HL-60/S4 treated with retinoic acid at 250 ng/mL for 4 days and 3 days (cell line): ENCODE data around the gene SPATA25.

Experiments
- in situ Hi-C: fragments of 300-500 bp; cut with MboI; formaldehyde crosslinking; loops from 2 replicates; pipeline ENCODE4 v1.7.0; 2022; ENCODE audit warnings: low sequenced_read_pairs

SPATA25 gene

DNA sequence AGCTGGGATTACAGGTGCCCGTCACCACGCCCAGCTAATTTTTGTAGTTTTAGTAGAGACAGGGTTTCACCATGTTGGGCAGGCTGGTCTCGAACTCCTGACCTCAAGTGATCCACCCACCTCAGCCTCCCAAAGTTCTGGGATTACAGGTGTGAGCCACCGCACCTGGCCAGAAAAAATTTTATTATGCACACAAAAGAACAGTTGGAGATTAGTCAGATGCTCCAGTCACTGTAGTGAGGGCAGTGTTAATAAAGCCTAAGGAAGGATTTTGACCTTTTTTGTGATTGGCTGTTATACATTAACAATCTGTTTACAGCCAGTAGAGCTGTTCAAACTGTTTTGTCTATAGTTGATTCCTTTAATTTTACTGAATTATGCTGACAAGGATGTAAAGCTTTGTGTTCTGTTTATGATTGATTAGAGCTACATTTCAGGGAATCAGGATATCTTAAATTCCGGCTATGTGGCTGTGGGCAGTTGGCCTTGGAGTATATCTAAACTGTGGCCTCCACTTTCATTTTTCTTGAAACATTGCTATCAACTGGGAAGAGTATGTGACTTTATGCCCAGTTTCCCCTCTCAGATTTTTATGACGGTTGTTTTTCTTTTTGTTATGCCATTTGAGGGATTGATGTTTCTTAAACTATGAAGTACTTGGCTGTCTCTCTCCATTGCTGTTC, 20.1 kb downstream of the SPATA25 start:
- in situ Hi-C loops, result no loop called here

DNA sequence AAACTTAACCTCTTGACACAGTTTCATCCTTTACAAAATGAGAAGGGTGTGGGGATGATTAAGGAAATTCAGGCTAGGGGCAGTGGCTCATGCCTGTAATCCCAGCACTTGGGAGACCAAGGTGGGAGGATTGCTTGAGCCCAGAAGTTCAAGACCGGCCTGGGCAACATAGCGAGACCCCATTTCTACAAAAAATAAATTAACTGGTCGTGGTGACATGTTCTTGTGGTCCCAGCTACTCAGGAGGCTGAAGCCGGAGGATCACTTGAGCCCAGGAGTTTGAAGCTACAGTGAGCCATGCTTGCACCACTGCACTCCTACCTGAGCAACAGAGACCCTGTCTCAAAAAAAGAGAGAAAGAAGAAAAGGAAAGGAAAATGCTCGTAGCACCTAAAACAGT, 21.0 kb downstream of the SPATA25 start:
- in situ Hi-C loops, result no loop called here

DNA sequence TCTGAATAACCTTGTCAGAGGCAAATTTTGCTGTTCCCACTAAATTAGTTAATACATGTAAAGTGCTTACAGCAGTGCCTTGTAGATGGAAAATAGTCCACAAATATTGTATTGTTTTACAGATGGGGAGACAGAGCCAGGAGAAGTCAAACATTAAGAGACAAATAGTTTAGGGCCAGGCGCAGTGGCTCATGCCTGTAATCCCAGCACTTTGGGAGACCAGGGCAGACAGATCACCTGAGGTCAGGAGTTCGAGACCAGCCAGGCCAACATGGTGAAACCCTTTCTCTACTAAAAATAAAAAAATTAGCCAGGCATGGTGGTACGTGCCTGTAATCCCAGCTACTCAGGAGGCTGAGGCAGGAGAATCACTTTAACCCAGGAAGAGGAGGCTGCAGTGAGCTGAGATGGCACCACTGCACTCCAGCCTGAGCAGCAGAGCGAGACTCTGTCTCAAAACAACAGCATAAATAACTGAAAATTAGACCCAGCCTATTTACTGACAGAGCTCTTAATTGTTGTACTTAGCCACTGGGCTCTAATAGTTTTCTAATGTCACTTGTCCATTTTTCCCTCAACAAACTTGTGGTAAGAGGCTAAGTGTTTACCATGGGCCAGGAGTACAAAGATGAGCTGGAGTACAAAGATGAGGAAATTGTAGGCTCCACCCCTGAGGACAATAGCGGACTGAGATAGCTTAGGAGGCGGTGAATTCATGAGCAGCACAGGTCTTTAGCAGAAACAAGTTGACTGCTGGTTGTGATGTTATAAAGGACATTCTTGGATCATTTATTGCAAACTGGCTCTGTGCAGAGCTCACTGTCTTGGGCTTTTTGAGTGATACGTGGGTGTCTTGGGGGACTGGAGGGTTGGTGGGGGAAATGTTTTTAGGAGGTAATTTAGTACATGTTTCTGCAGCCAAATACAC, 23.6 kb downstream of the SPATA25 start:
- in situ Hi-C loops, result no loop called here

DNA sequence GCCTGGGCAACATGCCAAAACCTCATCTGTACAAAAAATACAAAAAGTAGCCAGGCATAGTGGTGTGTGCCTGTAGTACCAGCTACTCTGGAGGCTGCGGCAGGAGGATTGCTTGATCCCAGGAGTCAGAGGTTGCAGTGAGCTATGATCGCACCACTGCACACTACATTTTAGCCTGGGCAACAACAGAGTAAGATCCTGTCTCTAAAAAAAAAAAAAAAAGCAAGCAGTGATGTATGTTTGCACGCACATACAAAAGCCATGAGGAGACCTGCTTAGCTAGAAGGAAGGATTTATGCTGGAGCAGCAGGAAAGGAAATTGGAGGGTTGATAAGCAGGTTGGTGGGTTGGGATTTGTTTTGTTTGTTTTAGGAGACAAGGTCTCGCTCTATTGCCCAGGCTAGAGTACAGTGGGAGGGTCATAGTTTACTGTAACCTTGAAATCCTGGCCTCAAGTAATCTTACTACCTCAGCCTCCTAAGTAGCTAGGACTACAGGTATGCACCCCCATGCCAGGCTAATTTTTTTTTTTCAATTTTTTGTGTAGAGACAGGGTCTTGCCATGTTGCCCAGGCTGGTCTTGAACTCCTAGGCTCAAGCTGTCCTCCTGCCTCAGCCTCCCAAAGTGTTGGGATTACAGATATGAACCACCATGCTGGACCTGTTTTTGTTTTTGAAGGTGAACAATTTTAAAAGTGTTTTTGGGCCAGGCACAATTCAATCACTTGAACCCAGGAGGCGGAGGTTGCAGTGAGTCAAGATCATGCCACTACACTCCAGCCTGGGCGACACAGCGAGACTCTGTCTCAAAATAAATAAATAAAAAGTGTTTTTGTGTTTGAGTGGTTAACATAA, 26.0 kb downstream of the SPATA25 start:
- in situ Hi-C loops, result no loop called here

DNA sequence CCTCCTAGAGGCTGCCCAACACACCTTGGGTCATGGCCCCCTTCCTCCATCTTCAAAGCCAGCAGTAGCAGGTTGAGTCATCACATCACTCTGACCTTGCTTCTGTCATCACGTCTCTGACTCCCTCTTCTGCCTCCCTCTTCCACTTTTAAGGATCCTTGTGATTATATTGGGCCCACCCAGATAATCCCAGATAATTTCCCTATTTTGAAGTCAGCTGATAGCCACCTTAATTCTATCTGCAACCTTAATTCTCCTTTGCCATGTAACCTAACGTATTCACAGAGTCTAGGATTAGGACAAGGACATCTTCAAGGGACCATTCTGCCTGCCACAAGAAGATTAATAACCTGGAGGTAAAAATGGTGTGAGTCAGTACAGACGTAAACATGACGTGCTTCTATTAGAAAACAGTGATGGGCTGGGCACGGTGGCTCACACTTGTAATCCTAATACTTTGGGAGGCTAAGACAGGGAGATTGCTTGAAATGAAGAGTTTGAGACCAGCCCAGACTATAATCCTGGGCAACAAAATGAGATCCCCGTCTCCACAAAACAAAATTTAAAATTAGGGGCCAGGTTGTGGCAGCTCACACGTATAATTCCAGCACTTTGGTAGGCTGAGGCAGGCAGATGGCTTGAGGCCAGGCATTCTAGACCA, 26.7 kb downstream of the SPATA25 start:
- in situ Hi-C loops, result no loop called here

DNA sequence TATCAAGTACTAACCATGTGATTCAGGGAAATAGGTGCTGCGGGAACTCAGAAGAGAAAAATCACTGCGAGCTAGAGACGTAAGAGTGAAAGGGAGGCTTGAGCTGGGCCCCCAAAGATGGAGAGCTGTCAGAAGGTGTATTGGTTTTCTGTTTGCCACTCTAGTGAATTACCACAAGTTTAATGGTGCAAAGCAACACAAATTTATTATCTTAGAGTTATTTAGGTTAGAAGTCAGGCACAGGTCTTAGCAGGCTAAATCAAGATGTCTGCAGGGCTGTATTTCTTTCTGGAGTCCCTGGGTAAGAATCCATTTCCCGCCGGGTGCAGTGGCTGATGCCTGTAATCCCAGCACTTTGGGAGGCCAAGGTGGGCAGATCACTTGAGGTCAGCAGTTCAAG, 27.5 kb downstream of the SPATA25 start:
- in situ Hi-C loops, result no loop called here

DNA sequence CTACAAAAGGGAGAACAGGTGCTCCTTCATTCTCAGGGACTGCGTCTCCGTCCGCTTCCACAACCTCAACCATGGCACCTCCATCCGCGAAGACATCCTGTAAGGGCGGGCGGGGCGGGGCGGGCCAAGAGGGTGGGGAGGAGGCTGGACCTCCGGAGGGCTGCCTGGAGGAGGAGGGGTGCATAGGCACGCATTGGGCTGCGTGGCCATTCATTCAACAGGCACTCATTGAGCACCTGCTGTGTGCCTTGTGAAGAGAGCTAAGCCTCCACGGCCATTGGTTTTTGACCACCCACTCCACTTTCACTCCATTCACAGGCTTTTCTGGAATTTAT, 29.6 kb downstream of the SPATA25 start:
- in situ Hi-C loops, result no loop called here

DNA sequence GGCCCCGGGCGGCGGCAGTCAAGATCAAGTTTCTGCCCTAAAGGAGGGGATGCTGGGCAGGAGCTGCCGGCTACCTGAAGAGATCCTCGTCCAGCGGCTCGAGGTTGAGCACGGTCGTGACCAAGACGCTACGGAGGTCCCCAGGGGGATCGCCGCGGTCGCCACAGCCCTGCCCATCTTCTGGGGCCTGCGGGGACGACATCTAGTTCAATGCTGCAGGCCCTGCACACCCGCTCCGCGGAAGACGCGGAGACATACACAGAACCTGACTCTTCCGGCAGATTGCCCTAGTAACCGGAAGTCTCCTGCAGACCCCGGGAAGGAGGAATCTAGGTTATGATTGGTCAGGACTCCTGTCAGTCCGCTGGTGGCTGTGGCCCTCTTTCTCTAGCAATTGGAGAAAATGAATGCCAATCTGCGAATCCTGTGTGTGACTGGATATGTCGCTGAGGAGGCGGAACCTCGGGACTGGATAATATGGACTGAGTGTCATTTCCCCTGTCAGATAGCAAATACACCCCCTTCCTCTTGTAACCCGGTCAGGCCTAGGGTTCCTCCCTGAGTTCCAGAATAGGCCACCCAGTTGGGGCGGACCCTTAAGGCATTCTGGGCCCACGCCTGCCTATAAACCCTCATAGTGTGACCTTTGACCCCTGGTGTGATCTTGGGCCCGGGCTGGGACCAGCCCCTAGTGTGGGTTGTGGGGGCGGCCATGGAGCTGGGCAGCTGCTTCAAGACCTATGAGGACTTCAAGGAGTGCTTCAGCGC, 30.1 kb downstream of the SPATA25 start, which contains the start of the genes ACOT8 and ZSWIM3:
ACOT8 (minus strand) TSS at position 279 of the 768 bp plus-strand sequence; CDS start at position 202, 77 bp downstream.
ZSWIM3 (plus strand) TSS at position 501 of the 768 bp plus-strand sequence; CDS start at position 713, 212 bp downstream.
- in situ Hi-C loops, result no loop called here

DNA sequence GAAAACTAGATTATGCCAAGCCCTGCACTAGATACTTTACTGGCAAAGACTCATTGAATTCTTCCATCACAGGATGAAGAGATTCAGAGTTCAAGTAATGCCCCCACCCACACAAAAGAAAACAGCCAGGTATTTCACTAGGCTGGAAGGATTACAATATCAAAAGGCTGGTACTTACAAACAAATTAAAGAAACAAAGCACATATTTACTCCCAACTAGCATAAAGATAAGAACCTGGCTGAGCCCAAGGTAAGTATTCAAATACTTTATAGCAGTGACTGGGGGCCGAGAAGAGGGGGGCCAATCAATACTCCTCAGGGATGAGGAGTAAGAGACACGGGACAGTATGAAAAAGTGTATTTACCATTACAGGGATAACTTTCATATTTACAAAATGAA, 33.9 kb downstream of the SPATA25 start:
- in situ Hi-C loops, result no loop called here

DNA sequence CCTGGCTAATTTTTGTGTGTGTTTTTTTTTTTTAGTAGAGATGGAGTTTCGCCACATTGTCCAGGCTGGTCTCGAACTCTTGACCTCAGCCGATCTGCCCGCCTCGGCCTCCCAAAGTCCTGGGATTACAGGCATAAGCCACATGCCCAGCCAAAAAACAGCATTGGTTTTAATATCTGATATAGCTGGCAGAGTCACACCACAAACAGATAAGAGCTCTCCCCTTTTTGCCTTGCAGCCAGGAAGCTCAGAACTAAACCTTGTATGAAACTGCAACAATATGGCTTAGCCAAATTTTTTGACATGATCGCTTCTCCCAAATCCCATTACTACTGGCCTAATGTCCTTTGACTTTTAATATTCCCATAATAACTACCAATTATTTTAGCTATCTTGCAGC, 35.1 kb downstream of the SPATA25 start:
- in situ Hi-C loops, result no loop called here

DNA sequence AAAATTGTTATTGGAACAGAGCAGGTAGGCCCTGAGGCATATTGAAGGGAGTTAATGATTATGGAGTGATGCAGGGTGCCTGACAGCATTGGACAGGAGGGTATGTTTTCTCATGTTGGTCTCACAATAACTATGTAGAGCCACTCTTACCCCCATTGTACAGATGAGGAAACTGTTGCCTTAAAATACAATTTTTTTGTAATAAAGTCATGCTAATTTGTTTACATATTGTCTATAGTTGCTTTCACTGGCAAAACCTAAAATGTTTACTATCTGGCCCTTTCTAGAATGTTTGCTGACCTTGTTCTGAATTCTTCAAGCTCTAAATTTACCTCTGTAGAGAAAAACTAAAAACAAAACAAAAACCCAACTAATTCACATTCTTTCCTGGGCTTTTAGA, 35.9 kb downstream of the SPATA25 start:
- in situ Hi-C loops, result no loop called here

DNA sequence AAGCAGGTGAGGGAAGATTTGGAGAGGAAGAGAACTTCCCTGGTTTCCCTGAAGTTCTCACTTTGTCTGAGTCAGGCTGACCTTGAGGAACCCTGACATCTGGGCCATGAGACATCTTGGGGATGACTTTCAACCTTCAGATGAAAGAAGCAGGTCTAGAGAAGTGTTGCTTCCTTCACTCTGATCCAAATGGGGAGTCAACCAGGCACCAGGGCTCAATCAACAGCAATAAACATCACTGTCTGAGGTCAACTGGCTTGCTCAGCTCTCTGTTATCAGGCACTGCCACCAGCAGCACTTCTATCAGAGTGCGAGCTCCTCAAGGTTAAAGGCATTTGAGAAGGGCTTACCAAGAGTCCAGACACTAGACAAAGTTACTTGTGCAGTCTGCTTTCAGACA, 36.5 kb downstream of the SPATA25 start:
- in situ Hi-C loops, result no loop called here

DNA sequence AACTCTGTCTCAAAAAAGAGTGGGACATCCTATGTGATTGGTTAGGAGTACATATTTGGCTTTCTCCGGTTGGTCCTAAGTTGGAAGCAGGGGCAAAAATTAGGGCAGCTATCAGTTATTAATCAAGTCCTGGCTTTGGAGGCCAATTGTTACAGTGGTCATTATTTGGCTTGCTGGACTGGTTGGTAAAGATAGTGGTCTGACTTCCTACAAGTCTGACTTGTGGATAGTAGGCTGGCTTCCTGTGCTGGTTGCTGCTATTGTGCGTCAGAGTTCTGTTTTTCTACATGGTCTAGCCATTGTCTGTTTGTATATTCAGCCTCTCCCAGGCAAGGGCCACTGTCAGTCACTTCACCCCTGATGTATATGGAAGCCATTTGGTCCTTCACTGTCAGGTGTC, 37.2 kb downstream of the SPATA25 start:
- in situ Hi-C loops, result no loop called here

DNA sequence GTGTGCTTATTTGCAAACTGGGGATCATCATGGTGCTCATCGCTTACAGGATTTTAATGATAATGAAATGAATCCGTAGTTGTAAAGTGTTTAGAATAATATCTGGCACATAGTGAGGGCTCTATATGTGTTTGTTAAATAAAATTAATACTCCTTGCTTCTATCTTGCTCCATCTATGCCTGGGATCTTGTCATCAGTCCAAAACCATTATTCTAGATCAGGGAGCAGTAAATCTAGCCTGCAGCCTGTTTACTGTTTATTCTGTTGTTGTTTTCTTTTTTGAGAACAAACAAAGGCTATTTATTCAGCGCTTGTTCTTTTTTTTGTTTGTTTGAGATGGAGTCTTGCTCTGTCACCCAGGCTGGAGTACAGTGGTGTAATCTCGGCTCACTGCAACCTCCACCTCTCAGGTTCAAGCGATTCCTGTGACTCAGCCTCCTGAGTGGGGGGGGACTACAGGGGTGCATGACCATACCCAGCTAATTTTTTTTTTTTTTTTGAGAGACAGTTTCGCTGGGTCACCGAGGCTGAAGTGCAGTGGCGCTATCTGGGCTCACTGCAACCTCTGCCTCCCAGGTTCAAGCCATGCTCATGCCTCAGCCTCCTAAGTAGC, 38.3 kb downstream of the SPATA25 start:
- in situ Hi-C loops, result no loop called here

DNA sequence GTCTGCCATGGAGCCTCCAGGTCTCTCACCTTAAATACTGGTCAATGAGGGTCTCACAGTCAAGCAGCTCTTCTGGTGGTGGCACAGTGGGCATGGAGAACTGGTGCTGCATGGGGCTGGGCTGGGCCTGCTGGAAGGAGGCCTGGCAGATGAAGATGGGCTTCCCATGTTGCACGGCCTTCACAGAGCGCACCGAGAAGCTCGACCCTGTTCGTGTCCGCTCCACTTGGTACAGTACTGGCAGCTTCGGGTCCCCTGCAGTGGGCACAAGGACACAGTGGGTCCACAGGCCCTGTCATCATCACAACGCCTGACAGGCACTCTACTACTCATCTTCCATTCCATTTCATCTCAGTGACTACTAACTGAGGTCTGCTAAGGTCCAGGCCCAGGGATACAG, 39.0 kb downstream of the SPATA25 start:
- in situ Hi-C loops, result no loop called here

DNA sequence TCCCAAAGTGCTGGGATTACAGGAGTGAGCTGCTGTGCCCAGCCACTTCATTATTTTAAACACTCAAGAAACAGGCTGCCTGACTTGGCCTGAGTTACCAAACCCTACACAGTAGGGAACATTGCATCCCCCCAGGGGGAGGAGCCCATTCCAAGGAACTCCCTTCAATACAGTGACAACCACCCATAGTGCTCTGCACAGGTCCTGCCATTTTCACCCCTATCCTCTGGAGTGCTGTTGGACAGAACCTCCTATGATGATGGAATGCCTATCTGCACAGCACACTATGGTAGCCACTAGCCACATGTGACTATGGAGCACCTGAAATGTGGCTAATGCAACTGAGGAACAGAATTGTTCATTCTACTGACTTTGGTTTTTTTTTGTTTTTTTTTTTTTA, 42.0 kb downstream of the SPATA25 start:
- in situ Hi-C loops, result no loop called here

DNA sequence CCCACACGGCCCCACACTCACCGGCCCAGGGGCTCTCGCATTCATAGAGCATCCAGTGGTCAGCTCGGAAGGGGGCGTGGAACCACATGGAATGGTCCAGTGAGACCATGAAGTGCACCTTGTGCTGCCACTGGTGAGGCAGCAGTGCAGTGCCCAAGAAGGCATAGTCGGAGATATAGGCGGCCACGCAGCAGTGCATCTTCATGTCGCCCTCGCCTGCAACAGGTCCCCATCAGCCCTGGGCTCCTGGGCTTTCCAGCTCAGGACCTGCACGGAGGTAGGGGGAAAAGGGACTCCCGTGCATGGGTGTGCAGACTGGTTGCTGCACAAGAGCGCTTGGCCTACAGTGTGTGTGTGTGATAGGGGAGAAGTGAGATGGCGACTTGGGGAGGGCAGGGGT, 43.9 kb downstream of the SPATA25 start:
- in situ Hi-C loops, result no loop called here

DNA sequence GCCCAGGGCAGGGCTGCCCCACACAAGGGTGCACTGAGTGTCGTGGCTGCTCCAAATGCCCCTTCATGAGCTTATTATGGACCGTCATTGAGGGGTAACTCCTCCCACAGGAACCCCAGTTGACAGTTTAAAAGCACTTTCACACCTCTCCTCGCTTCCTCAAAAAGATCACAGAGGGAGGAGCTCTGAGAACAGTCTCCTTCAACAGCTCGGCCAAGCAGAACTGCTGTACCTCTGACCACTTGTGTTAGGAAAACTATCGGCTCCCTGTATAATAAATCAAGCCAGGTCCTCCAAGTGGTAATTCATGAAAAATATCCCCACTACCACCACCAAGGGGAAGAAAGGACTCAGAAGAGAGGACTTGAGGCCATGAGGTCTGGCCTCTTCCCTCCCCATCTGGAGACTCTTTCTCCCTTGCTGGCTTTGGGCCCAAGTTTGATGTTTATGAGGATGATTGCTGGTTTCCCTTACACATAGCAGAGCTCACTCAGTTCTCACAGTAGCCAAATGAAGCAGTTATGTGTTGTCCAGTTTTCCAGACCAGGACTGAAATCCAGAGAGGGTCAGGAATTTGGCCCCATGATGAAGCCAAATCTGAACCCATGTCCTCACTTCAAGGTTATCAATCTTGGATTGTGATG, 45.1 kb downstream of the SPATA25 start:
- in situ Hi-C loops, result no loop called here
